Measurements from ENCODE around the gene ARPC1A.

ARPC1A gene

DNA sequence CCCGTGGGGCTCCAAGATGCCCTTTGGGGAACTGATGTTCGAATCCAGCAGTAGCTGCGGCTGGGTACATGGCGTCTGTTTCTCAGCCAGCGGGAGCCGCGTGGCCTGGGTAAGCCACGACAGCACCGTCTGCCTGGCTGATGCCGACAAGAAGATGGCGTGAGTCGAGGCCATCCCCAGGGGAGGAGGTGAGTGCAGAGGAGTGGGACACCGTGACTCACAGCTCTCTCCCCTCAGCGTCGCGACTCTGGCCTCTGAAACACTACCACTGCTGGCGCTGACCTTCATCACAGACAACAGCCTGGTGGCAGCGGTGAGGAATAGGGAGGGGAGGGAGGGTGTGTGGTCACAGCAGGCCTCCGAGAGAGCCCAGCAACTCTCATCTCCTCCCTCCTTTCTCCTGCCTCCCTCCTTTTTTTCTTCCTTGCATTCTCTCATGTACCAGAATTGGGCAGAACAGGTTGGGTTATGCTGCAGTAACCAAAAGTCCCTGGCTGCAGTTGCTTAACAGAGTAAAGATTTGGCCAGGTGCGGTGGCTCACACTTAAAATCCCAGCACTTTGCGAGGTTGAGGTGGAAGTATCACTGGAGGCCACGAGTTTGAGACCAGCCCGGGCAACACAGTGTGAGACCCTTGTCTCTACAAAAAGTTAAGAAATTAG lies 65.4 kb downstream of the ARPC1A start:
- DNase-seq = no peak

DNA sequence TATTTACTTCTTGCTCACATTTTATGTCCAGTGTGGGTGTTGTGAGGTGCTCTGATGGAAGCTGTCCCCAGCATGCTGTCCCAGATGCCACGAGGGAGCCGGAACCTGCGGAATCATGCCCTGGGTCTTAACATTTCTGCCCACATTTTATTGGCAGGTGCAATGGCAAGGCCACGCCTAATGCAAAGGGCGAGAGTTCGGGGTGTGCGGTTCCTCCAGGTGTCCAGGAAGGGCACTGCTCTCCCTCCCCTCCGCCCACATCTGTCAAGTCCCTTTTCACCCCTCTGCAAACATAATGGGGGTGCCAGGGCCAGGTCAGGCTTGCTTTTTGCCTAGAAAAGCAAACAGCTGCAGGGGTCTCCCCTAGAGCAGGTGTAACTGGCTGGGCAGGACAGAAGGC lies 66.3 kb downstream of the ARPC1A start:
- DNase-seq = no peak

DNA sequence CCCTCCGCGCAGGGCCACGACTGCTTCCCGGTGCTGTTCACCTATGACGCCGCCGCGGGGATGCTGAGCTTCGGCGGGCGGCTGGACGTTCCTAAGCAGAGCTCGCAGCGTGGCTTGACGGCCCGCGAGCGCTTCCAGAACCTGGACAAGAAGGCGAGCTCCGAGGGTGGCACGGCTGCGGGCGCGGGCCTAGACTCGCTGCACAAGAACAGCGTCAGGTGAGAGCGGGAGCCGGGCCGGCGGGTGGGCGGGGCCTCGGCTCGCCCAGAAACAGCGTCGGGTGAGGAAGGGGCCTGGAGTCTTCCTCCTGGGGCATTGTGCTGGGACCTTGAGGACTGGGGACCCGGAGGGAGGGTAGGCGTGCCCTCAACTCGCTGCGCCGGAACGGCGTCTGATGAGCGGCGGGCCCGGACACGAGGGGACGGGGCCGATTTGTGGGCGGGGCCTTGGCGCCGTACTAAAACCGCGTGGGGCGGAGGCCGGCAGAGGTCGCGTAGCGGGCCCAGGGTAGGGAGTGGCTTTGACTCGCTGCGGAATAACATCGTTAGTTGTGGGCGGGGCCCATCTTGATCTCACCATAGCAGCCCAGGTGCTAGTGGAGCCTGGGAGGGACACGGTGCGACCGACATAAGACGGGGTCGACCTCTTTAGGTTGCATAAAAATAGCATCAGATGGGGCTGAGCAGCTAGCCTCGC lies 67.1 kb downstream of the ARPC1A start:
- DNase-seq = no peak

DNA sequence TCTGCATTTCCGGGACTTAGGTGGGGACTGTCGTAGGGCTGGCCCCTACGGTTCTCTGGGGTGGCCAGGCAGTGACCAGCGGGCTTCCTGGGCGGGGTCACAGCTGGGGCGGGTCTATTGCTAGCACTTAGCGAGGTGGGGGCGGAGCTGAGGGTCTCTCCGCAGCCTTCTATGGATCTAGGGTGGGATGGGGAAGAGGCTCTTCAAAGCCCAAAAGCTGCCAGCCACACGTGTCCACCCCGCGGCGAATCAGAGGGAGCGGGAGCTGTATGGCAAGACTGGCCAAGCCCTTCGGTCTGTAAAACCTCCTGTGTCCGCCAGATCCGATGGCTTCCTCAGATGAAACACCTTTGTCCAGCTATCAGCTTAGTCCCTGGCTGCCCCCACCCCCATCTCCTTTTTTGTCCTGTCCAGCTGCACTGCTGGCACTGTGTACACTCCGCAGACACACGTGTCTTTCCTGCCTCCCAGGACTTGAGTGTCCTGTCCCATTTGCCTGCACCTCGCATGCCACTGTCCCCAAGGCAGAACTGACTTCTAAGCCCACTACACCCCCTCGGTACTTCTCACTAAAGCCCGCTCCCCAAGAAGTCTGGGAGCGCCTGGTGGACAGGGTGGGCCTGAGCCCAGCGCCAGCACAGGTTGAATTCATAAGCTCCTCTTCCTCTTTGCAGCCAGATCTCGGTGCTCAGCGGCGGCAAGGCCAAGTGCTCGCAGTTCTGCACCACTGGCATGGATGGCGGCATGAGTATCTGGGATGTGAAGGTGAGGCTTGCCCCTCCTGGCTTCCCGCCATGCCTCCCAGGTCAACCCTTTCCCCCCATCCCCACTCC lies 67.9 kb downstream of the ARPC1A start:
- DNase-seq = no peak

DNA sequence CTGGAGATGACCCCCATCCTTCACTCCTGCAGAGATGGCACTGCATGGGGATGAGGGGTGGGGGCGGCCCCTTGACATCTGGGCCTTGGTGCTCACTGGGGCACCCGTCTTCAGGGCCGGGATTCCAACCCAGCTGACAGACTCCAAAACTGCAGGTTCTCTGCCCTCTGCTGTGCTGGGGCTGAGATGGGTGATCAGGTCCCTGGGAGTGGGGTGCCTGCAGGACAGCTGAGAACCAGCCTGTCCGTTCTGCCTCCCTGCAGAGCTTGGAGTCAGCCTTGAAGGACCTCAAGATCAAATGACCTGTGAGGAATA lies 68.4 kb downstream of the ARPC1A start:
- no peak for DNase-seq

DNA sequence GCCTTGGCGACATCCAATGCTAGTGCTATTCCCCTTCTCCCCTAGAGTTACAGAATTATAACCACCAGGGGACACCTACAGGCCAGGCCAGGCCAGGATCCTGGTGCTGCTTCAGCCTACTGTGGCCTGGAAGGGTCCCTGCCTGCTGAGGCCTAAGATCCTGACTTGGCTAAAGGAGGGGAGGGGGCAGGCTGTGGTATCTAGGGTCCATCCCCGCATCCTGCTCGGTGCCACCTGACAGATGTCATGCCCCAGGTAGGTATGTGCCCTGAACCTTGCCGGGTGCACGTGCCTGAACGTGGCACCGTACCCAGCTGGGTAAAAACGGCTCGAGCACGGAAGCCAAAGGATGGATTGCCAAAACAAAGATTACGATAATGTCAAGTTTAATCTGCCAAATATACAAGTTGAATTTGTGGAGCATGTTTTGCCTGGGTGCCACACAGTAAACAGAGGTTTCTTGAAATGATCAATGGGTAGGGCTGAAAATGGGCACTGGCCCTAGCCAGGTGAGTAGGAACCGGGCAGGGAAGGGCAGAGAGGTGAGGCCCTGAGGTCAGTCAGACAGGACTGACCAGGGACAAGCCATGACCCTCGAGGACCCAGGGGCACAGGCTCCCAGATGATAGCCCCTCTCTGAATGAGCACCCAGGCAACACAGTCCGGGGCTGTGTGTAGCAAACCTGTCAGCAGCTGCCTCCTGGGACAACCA lies 70.1 kb downstream of the ARPC1A start:
- no peak for DNase-seq

DNA sequence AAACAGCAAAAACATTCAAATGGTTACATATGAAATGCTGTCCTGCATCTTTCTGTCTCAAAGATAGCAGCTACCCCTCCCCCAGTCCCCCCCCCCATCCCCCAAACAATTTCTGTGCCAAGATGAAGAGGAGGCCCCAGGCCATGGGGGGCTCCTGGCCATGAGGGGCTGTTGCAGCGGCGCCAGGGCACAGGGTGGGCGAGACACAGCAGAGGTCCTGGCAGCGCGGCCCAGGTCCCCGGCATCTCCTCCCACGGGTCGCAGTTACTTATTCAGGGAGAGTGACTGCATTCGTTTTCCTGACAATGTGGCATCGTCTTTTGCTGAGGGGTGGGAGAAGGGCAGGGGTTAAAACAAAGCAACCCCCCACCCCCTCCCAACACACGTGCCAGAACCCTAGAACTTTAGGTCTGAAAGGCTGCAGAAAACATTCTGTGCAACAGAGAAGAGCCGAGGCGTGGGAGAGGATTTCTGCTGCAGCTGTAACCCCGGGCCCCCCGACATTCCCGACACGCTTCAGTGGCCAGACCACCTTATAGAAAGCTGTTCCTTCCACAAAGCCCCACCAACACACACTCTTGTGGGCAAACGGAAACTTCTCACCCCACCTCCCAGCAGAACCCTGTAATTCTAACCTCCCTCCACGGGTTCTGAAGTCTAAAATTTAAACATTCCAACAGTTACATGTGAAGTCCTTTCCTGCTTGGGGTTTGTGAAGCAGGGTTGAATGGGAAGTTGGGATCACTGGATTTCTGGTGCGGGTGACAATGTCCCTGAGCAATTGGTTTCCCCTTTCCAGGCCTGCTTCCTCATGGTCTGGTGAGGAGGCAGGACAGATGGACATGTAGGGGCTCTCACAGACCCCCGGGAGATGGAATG lies 71.0 kb downstream of the ARPC1A start:
- DNase-seq = no peak

DNA sequence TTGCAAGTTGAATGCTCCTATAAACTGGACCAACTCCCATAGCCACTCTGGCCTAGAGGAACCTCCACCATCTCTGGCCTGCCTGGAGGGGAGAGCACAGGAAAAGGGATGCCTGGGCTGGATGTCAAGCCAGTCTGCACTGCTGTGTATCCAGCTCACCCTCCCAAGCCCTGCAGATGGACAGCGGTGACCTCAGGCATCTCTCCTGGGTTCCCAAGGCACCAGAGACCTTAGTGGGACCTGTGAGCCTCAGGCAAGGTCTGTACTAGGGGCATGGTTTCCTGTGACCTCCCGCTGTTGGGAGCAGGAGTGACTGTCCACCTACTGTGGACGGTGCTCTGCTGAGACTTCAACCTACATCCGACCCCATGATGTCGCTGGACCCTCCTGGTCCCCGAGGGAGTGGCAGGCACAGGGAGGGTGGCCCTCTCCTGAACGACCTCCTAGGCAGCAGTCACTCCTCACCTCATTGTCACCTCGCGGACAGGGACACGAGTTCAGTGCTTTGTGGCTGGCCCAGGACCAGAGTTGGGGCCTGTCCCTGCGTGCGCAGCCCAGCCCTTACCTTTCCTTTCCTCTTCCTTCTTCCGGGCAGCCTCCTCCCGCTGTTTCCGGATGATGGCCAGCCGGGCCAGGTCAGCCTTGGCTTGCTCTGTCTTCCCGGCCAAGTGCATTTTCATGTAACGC lies 71.7 kb downstream of the ARPC1A start:
- no peak for DNase-seq

DNA sequence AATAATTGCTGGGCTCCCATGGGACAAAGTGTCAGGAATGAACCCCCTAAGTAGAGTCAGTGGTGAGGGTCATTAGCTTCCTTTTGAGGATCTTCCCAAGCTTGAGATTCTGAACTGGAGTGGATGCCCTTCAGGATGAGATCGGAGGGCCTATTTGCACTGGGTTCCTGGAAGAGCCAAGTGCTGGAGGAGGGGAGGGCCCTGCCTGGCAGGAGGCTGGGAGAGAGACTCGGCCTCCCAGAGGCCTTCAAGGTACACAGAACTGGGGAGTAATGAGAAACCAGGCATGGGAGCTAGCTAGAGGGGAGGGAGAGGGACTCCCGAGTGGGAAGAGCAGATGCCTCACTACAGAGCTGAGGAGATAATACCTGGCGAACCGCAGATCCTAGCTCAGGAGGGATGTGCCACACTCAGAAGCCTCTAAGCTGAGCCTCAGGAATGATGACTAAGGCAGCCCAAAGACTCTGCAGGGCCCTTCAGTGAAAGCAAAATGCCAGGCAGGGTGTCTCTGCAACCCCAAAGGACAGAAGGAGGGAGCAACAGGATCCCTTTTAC lies 73.3 kb downstream of the ARPC1A start:
- DNase-seq = no peak

DNA sequence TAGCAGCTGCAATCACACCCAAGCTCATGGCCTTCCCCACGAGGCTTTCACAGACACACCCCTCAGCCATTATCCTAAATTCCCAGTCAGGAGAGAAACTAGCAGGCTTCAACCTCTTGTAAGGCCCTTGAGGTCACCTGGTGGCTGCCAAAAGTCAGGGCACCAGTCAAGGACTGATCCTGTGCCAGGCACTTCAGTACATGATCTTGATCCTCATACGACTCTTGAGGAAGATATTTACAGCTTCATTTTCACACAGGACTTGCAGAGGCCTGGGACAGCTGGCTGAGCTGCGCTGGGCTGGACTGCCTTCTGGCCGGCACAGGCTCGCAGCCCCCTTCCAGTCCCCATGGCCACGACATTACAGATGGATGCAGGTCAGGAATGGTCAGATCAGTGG lies 73.9 kb downstream of the ARPC1A start:
- DNase-seq = no peak

DNA sequence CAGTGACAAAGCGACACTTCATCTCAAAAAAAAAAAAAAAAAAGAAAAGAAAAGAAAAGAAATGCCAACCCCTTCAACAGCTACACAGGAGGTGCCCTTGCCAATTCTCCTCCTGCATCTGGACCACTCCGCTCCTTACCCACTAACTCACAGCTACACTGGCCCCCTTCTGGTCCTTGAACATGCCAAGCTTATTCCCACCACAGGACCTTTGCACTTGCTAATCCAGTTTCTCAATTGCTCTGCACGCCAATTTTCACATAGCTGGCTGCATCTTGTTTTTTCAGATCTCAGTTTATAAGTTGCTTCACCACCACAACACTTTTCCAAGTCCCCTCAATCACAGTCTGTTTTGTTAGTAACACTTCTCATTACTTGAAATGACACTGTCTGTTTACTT lies 77.2 kb downstream of the ARPC1A start:
- DNase-seq = no peak

DNA sequence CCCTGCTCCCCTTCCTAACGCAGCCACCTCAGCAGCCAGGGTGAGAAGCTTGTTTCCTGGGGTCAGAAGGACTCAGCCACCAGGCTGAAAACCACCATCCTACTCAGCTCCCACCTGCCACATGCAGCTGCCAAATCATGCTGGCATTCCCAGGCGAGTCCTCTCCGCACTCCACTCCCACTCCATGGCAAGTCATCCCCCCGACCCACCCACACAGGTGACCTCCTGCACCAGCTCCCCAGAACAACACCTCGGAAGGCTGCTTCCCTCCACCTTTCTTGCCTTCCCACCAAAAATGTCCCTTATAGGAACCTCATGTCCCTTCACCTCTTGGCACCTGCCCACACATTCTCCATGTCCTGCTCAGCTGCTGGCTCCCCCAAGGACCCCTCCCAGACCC lies 78.1 kb downstream of the ARPC1A start:
- no peak for DNase-seq

DNA sequence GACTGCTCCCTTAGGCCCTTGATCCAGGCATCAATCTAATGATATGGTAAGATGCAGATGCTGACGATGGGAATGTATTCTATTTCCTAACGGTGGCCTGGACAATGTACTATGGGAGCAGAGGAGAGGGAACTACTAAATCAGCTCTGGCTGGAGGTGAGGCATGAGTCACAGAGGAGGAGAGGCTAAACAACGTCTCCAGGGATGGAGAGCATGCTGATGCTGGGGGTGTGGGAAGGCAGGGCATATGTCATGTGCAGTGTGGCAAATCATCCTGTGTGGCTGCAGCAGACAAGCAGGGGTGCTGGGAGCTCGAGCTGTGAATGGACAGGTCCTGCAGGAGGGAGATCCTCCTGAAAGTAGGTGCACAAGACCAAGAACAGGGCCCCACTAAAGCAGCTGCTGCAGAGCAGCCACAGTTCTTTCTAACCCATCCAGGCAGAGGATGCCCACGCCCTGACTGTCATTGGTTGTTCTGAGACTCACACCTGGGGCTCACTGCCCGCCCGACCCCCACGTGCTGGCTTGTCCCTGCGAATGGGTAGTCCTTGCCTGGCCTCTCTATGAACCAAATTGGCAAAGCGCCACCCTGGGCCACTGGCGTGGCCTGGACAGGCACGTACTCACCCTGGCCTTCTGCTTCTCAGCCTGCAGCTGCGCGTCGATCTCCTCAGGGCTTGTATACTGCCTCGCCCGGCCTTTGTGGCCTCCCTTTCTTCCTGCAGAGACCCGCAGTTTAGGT lies 78.7 kb downstream of the ARPC1A start:
- DNase-seq = no peak

DNA sequence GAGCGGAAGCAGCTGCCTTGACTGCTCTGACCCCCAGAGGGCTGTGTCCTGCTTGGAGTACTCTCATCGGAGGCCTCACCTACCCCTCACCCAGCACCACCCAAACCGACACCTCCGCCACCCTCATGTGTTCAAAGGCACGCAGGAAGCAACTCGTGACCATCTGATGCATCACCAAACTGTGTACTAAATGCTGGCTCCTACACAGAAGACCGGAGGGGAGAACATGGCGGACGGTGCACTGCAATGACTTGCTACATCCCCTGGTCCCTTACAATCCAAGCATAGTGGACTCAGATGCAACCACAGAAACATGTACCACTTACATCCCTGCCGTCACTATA lies 79.3 kb downstream of the ARPC1A start:
- no peak for DNase-seq

DNA sequence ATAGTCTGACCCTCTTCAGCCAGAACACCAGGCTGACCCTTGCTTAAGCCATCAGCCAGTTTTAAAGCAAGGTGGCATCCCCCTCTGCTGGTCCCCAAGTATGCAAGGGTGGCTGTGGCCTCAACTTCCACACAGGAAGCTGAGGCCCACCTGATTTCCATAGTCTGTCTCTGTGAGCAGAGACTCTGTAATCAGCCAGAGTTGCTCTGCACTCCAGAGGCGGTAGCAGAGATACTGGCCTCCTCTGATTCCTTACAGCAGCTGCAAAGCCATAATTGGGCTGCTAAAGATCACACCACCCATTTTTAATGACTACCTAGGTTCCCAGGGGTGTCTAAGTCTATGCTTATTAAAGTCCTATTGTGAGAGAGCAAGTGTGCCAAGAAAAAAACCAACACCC lies 80.9 kb downstream of the ARPC1A start:
- no peak for DNase-seq

DNA sequence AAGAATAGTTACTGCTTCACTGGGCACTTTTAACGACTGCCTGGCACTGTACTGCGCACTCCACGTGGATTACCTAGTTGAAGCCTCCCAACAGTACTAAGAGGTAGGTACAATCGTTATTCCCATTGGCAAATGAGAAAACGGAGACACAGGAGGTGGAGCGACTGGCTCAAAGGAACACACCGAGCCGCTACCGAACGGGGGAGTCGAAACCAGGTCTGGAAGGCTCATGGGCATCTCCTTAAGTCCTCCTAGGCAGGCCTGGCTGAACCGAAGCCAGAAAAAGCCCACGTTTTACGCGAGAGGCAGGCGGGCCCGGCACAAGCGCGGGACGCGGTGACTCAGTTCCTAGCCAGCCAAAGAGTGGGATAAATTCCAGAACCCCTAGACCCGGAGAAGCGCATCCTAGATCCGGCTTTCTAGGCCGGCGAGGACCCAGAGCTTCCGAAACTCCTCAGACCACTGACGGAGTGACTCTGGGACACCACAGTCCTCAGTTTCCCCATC lies 82.2 kb downstream of the ARPC1A start:
- DNase-seq = no peak

DNA sequence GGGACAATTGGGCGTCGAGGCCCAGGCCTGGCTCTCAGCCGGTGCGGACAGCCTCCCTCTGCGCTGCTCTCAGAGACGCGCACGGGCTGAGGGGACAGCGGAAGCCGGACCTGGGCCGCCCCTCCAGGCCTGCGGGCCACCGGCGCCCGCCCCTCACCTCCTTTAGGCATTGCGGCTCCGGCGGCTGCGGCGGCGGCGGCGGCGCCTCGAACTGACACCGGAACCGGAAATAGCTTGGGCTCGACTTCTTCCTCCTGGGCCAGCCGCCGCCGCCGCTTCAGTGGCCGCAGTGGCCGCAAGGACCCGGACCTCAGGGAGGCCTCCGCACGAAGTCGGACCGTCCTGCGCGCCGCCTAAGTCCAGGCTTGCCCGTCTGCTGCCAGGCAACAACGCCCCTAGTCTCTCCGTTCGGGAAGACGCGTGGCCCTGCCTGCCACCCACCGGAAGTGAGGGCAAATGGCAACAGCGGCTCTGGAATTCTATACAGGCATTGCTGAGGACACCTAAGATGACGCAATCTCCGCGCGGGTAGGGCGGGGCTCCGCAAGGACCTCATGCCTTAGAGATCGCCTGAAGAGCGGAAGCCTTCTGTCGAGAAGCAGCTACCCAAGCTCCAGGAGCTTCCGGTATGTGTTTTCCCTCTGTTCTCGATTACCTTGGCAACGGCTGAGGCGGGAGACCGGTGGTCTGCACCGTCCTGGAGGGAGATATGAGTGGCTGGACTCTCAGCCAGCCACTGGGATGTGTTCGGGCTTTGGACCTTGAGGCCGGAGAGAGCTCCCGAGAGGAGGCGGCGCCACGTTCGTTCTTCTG lies 82.9 kb downstream of the ARPC1A start, which contains the start of the genes BUD31 and PDAP1:
TSS of gene BUD31 (plus strand) at position 591 of the 813 bp plus-strand sequence. CDS start 2,124 bp downstream, outside the sequence.
TSS of gene PDAP1 (minus strand) at position 219 of the 813 bp plus-strand sequence. CDS start at position 170, 49 bp downstream.
- peak; percentile 41 for DNase-seq

DNA sequence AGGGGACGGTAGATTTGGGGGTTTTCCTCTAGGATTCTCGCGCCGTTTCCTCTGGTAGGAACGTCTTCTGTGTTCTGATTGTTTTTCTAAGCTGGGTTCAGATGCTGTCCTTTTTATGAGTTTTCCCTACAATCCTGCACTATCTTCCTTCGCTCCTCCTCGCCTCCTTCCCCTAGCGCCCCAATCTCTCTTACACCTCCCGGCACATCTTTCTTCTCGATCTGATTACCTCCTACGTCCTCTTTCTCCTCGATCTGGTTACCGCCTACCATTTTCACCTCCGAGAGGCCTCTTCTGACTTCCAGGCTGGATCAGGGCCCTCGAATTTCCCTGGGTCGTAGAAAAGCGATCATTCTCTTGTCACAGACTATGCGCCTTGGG lies 83.5 kb downstream of the ARPC1A start:
- DNase-seq = no peak

DNA sequence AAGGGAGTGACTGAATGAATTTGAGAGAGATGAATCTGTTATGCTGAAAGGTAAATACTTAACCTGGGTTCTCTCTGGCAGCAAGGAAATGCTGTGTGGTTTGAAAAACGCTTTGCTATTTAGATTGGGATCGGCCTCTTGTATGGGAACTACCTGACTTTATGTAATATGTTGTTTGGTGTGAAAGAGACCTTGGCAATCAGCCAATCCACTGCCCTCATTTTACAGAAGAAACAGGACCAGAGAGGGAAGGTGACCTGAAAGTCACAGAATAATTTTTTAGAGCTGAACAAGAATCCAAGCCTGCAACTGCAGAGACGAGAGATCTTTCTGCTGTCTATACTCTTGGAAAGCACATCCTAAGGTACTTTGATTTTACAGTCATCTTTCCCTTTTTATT lies 84.1 kb downstream of the ARPC1A start:
- DNase-seq = no peak

DNA sequence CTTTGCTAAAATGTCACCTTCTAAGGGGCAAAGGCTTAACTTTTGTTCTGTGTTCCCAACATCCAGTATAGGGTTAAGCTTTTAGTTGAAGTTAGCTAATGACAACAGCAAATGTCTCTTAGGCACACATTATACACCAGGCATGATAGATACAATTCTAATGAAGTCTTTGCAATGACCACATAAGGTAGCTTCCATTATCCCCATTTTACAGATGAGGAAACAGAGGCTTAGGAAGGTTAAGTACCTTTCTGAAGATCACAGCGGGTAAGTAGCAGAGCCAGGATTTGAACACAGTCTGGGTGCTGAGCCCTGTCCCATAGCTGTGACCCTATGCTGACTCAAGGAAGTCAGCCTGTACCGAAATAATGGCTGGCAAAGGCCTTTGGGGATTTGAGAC lies 84.9 kb downstream of the ARPC1A start:
- DNase-seq = no peak

Measured in cortex of kidney (tissue), 1 donor.